Mammary epithelial cell (primary cell): ENCODE results near the gene PGF.

ENCODE experiments used
- EZH2 ChIP-seq: IDR thresholded peaks from 2 replicates; pipeline ENCODE4 v1.6.1; 2012; ENCODE audit warnings: low read length, inconsistent platforms, borderline replicate concordance
- TF ChIP-seq, protein P1 (sequence below), 2 donors: IDR thresholded peaks in 1 of 2; conservative IDR thresholded peaks in 1 of 2; 2 replicates each; pipeline ENCODE4 v1.5.1; 2011 to 2012; ENCODE audit warnings: inconsistent platforms in 2 of 2, low read length in 2 of 2, mild to moderate bottlenecking in 2 of 2, control low read depth in 1 of 2, low read depth in 1 of 2; ENCODE audit not compliant: insufficient read depth in 1 of 2; ENCODE audit errors: extremely low read depth in 1 of 2

- TF ChIP-seq, protein P1, sequence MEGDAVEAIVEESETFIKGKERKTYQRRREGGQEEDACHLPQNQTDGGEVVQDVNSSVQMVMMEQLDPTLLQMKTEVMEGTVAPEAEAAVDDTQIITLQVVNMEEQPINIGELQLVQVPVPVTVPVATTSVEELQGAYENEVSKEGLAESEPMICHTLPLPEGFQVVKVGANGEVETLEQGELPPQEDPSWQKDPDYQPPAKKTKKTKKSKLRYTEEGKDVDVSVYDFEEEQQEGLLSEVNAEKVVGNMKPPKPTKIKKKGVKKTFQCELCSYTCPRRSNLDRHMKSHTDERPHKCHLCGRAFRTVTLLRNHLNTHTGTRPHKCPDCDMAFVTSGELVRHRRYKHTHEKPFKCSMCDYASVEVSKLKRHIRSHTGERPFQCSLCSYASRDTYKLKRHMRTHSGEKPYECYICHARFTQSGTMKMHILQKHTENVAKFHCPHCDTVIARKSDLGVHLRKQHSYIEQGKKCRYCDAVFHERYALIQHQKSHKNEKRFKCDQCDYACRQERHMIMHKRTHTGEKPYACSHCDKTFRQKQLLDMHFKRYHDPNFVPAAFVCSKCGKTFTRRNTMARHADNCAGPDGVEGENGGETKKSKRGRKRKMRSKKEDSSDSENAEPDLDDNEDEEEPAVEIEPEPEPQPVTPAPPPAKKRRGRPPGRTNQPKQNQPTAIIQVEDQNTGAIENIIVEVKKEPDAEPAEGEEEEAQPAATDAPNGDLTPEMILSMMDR (conservative IDR thresholded peaks at IDR 0.05 in 1 of 2, IDR thresholded peaks at IDR 0.05 in 1 of 2; ENCODE audit: extremely low read depth in 1 of 2, insufficient read depth in 1 of 2, low read depth in 1 of 2, low read length in 2 of 2) = no peak
- TF ChIP-seq EZH2 = no peak
Measured at GRCh38 chr14:74932401-74932901, 22.9 kb downstream of the PGF start.
